Measurements from ENCODE around the gene IZUMO2. TPM values are rescaled to one million over a fixed set of nuclear protein-coding genes. Genes with fewer than 3 reads are reported as not detected.

The IZUMO2 gene
- total and polyA plus RNA-seq, 10 of the 15 experiments (the other 5 are each of a cell fraction or from before 2014, with no cell fraction given): not detected

DNA sequence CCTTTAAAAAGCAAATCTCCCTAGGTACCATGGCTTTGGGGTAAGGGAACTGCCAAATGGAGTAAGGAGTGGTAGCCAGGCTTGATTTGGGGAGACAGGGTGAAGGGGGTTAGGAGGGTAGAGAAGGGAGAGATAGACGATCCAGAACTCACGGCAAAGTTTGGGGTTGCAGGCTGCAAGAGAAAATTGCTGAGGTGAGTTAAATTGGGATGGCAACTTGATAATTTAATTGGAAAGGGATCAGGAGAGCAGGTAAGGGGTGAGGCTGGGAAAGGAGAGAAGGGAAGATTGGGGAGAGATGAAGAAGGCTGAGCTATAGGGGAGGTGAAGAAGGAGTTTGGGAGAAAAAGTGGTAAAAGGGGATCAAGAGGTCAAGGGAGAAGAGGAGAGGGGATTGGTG lies 4.0 kb downstream of the IZUMO2 start:
- no peak overlapping the region for H3K27ac ChIP-seq (ENCODE audit: control insufficient read depth, insufficient read depth)
- in situ Hi-C loops (cut with MboI): no loop called here
- no peaks in the 10 kb centered on the region for H3K27me3 ChIP-seq (replicated peaks in 1 of 2; ENCODE audit: control insufficient read depth in 2 of 2, insufficient read depth in 2 of 2, low read length in 1 of 2)
- FAIRE-seq (no peak), DNase-seq (ENCODE audit: low read depth, low spot score) (no peak), ATAC-seq (no peak)
- H2AFZ ChIP-seq (ENCODE audit: control insufficient read depth, low read depth, low read length): no peak overlapping the region
- H3K9me3 ChIP-seq (replicated peaks; ENCODE audit: control insufficient read depth, insufficient read depth, low read length): no peaks in the 10 kb centered on the region; the same call in 2 of the 3 replicates
- 32% methylated on average over 2 of the region's 2 CpGs for WGBS (ENCODE audit: insufficient coverage, insufficient replicate concordance, low lambda C conversion rate, missing lambda C conversion rate)
- H3K36me3 ChIP-seq (ENCODE audit: control insufficient read depth in 2 of 2, insufficient read depth in 2 of 2, low read length in 1 of 2): no peaks in the 10 kb centered on the region; a peak in 1 of 4 replicates
- no peak overlapping the region for H3K4me3 ChIP-seq
- BruUV-seq (replicated peaks): no TSS peak
- no peaks in the 10 kb centered on the region for H4K20me1 ChIP-seq (ENCODE audit: control insufficient read depth, insufficient read depth)
- H3K4me2 ChIP-seq (ENCODE audit: control insufficient read depth, insufficient read depth): no peak overlapping the region
- intact Hi-C loops (cut with micrococcal nuclease; ENCODE audit: unreplicated experiment): no loop called here
- ChIA-PET SMC1A (ENCODE audit: uncharacterized antibody, unreplicated experiment) (no interaction called here), POLR2A (no interaction called here), CTCF (no interaction called here), RAD21 (ENCODE audit: unreplicated experiment) (no interaction called here)
- no peaks in the 10 kb centered on the region for H3K4me1 ChIP-seq (ENCODE audit: control insufficient read depth, insufficient read depth, low read length)
- H3K9ac ChIP-seq (ENCODE audit: control insufficient read depth, insufficient read depth, low read length): no peak overlapping the region
- H3K79me2 ChIP-seq (ENCODE audit: control insufficient read depth, insufficient read depth, low read length): no peaks in the 10 kb centered on the region
- TF ChIP-seq LARP7 (IDR thresholded peaks at IDR 0.05): no peak
- TF ChIP-seq, protein P1, sequence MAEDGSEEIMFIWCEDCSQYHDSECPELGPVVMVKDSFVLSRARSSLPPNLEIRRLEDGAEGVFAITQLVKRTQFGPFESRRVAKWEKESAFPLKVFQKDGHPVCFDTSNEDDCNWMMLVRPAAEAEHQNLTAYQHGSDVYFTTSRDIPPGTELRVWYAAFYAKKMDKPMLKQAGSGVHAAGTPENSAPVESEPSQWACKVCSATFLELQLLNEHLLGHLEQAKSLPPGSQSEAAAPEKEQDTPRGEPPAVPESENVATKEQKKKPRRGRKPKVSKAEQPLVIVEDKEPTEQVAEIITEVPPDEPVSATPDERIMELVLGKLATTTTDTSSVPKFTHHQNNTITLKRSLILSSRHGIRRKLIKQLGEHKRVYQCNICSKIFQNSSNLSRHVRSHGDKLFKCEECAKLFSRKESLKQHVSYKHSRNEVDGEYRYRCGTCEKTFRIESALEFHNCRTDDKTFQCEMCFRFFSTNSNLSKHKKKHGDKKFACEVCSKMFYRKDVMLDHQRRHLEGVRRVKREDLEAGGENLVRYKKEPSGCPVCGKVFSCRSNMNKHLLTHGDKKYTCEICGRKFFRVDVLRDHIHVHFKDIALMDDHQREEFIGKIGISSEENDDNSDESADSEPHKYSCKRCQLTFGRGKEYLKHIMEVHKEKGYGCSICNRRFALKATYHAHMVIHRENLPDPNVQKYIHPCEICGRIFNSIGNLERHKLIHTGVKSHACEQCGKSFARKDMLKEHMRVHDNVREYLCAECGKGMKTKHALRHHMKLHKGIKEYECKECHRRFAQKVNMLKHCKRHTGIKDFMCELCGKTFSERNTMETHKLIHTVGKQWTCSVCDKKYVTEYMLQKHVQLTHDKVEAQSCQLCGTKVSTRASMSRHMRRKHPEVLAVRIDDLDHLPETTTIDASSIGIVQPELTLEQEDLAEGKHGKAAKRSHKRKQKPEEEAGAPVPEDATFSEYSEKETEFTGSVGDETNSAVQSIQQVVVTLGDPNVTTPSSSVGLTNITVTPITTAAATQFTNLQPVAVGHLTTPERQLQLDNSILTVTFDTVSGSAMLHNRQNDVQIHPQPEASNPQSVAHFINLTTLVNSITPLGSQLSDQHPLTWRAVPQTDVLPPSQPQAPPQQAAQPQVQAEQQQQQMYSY (CRISPR knock-in tag; IDR thresholded peaks at IDR 0.05): no peak
- no peak for TF ChIP-seq CEBPB (IDR thresholded peaks at IDR 0.05; ENCODE audit: borderline replicate concordance in 1 of 2, low read depth in 2 of 2, low read length in 2 of 2)
- TF ChIP-seq NFXL1 (IDR thresholded peaks at IDR 0.05; ENCODE audit: borderline replicate concordance): no peak
- no peak for TF ChIP-seq CBFB (IDR thresholded peaks at IDR 0.05; ENCODE audit: low read depth)
- TF ChIP-seq, protein P2, sequence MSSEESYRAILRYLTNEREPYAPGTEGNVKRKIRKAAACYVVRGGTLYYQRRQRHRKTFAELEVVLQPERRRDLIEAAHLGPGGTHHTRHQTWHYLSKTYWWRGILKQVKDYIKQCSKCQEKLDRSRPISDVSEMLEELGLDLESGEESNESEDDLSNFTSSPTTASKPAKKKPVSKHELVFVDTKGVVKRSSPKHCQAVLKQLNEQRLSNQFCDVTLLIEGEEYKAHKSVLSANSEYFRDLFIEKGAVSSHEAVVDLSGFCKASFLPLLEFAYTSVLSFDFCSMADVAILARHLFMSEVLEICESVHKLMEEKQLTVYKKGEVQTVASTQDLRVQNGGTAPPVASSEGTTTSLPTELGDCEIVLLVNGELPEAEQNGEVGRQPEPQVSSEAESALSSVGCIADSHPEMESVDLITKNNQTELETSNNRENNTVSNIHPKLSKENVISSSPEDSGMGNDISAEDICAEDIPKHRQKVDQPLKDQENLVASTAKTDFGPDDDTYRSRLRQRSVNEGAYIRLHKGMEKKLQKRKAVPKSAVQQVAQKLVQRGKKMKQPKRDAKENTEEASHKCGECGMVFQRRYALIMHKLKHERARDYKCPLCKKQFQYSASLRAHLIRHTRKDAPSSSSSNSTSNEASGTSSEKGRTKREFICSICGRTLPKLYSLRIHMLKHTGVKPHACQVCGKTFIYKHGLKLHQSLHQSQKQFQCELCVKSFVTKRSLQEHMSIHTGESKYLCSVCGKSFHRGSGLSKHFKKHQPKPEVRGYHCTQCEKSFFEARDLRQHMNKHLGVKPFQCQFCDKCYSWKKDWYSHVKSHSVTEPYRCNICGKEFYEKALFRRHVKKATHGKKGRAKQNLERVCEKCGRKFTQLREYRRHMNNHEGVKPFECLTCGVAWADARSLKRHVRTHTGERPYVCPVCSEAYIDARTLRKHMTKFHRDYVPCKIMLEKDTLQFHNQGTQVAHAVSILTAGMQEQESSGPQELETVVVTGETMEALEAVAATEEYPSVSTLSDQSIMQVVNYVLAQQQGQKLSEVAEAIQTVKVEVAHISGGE (CRISPR knock-in tag; IDR thresholded peaks at IDR 0.05): no peak
- TF ChIP-seq, protein P3, sequence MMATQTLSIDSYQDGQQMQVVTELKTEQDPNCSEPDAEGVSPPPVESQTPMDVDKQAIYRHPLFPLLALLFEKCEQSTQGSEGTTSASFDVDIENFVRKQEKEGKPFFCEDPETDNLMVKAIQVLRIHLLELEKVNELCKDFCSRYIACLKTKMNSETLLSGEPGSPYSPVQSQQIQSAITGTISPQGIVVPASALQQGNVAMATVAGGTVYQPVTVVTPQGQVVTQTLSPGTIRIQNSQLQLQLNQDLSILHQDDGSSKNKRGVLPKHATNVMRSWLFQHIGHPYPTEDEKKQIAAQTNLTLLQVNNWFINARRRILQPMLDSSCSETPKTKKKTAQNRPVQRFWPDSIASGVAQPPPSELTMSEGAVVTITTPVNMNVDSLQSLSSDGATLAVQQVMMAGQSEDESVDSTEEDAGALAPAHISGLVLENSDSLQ (IDR thresholded peaks at IDR 0.05): no peak
- no peak for TF ChIP-seq POLR2AphosphoS2 (IDR thresholded peaks at IDR 0.05; ENCODE audit: low read depth, low read length)
- no peak for TF ChIP-seq NR2C1 (IDR thresholded peaks at IDR 0.05)
- no peak for TF ChIP-seq RBBP5 (conservative IDR thresholded peaks at IDR 0.05)
- TF ChIP-seq, protein P4, sequence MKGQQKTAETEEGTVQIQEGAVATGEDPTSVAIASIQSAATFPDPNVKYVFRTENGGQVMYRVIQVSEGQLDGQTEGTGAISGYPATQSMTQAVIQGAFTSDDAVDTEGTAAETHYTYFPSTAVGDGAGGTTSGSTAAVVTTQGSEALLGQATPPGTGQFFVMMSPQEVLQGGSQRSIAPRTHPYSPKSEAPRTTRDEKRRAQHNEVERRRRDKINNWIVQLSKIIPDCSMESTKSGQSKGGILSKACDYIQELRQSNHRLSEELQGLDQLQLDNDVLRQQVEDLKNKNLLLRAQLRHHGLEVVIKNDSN (IDR thresholded peaks at IDR 0.05; ENCODE audit: borderline replicate concordance, extremely low read length, insufficient read depth, low read depth, low read length): no peak
- TF ChIP-seq, protein P5, sequence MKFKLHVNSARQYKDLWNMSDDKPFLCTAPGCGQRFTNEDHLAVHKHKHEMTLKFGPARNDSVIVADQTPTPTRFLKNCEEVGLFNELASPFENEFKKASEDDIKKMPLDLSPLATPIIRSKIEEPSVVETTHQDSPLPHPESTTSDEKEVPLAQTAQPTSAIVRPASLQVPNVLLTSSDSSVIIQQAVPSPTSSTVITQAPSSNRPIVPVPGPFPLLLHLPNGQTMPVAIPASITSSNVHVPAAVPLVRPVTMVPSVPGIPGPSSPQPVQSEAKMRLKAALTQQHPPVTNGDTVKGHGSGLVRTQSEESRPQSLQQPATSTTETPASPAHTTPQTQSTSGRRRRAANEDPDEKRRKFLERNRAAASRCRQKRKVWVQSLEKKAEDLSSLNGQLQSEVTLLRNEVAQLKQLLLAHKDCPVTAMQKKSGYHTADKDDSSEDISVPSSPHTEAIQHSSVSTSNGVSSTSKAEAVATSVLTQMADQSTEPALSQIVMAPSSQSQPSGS (IDR thresholded peaks at IDR 0.05; ENCODE audit: low read length): no peak
- no peak for TF ChIP-seq NRF1 (conservative IDR thresholded peaks at IDR 0.05; ENCODE audit: low read depth, low read length)
- TF ChIP-seq YBX1 (IDR thresholded peaks at IDR 0.05): no peak
- no peak for TF ChIP-seq HDAC2 (IDR thresholded peaks at IDR 0.05)
- no peak for TF ChIP-seq MTA3 (IDR thresholded peaks at IDR 0.05; ENCODE audit: borderline replicate concordance, low read length)

All from GM12878 (cell line).